ENCODE results near the gene TRAPPC5. TPM values are rescaled to one million over a fixed set of nuclear protein-coding genes. Genes with fewer than 3 reads are reported as not detected.

TRAPPC5 gene
- total RNA-seq, 1 experiment from 2014 or later = 101 TPM

GRCh38 chr19:7701049-7701653 lies 20.5 kb downstream of the TRAPPC5 start:
- Histone ChIP-seq H3K4me3 (replicated peaks in 1 of 2; ENCODE audit: low read depth in 1 of 2, low read length in 2 of 2) (no peak overlapping the region), H3K9ac (ENCODE audit: low read length) (no peak overlapping the region)
- RAD21 ChIA-PET (ENCODE audit: low non-redundant PET in 1 of 2, low total read pairs in 2 of 2, uncharacterized antibody in 2 of 2, unreplicated experiment in 2 of 2) = no interaction called here

More at GRCh38 chr19:7701049-7701653, 20.5 kb downstream of the TRAPPC5 start:
- Histone ChIP-seq H4K20me1 (ENCODE audit: insufficient read depth) (no peaks in the 10 kb centered on the region), H3K27me3 (ENCODE audit: insufficient read depth, low read length) (peaks cover 16% of the 10 kb centered on the region; the same call in 1 of the 2 replicates), H3K9me2 (ENCODE audit: insufficient read depth) (no peaks in the 10 kb centered on the region), H3K9me3 (ENCODE audit: control insufficient read depth in 1 of 2, insufficient read depth in 1 of 2, low read depth in 1 of 2, low read length in 2 of 2) (no peaks in the 10 kb centered on the region), H3K4me2 (ENCODE audit: low read length) (no peak overlapping the region), H3K79me2 (ENCODE audit: insufficient read depth, low read length) (no peaks in the 10 kb centered on the region), H3K27ac (ENCODE audit: low read depth, low read length) (no peak overlapping the region), H3K36me3 (ENCODE audit: control insufficient read depth in 1 of 2, insufficient read depth in 2 of 2, low read length in 2 of 2) (no peaks in the 10 kb centered on the region), H2AFZ (ENCODE audit: low read depth, low read length, poor library complexity, severe bottlenecking) (no peak overlapping the region), H3K4me1 (ENCODE audit: control insufficient read depth in 1 of 2, insufficient read depth in 2 of 2, low read length in 2 of 2) (no peaks in the 10 kb centered on the region)
- BruUV-seq (replicated peaks) = no TSS peak
- CTCF ChIA-PET = interaction anchor here (0.6 kb wide), 1 partner anchor 133 kb away, joined by 3 read pairs; no protein-coding TSS in a partner anchor
- ATAC-seq (no peak), DNase-seq (ENCODE audit: low read depth, low spot score) (no peak)
- TF ChIP-seq SIN3A (IDR thresholded peaks at IDR 0.05; ENCODE audit: low read depth) (no peak), CBX3 (IDR thresholded peaks at IDR 0.05; ENCODE audit: low read depth) (no peak), ZFX (IDR thresholded peaks at IDR 0.05) (no peak), ZNF274 (IDR thresholded peaks at IDR 0.05; ENCODE audit: low read depth, low read length) (no peak), ZBTB33 (IDR thresholded peaks at IDR 0.05; ENCODE audit: extremely low read depth, insufficient replicate concordance, low read length) (no peak), SRF (IDR thresholded peaks at IDR 0.05; ENCODE audit: low read depth) (no peak), FOSL1 (IDR thresholded peaks at IDR 0.05; ENCODE audit: low read depth) (no peak), REST (IDR thresholded peaks at IDR 0.05; ENCODE audit: low read depth) (no peak), ATF3 (IDR thresholded peaks at IDR 0.05) (no peak), POLR2AphosphoS5 (IDR thresholded peaks at IDR 0.05; ENCODE audit: low read depth, low read length) (no peak), EZH2 (IDR thresholded peaks at IDR 0.05) (no peak), SP1 (IDR thresholded peaks at IDR 0.05; ENCODE audit: low read depth) (no peak), CTCF (IDR thresholded peaks at IDR 0.05 in 2 of 3, conservative IDR thresholded peaks at IDR 0.05 in 1 of 3; ENCODE audit: borderline replicate concordance in 1 of 3, insufficient read depth in 1 of 3, low read depth in 2 of 3, low read length in 2 of 3) (no peak), MAX (IDR thresholded peaks at IDR 0.05) (no peak), EZH2phosphoT487 (IDR thresholded peaks at IDR 0.05; ENCODE audit: borderline replicate concordance) (no peak), TCF7L2 (IDR thresholded peaks at IDR 0.05; ENCODE audit: borderline replicate concordance, extremely low read depth, insufficient read depth, insufficient read length) (no peak), JUND (IDR thresholded peaks at IDR 0.05) (no peak), YY1 (IDR thresholded peaks at IDR 0.05; ENCODE audit: extremely low read depth, insufficient replicate concordance, low read depth, low read length) (no peak), ELF1 (IDR thresholded peaks at IDR 0.05; ENCODE audit: borderline replicate concordance, low read depth) (no peak)
- intact Hi-C loops (cut with micrococcal nuclease) = no loop called here
- POLR2A ChIA-PET = no interaction called here
